IMR-90 (cell line): ENCODE results near the gene SLAMF8. TPM values are rescaled to one million over a fixed set of nuclear protein-coding genes. Genes with fewer than 3 reads are reported as not detected.

Source experiments
- ATAC-seq: fragments of 200-7000 bp; cut with Tn5 transposase; 2 replicates; pipeline ENCODE4 v1.9.1; 2020; ENCODE audit warnings: low read depth, mild to moderate bottlenecking, moderate library complexity
- BruUV-seq: library from RNA; stranded (reverse); fragments of 400-500 nt; replicated peaks from 2 replicates; lab custom pipeline; 2021; lab: Mats Ljungman, UMichigan
- CTCF ChIA-PET: fragments of 300-600 bp; formaldehyde crosslinking; extraction: SDS; loops from one replicate; lab custom pipeline; 2021; ENCODE audit warnings: antibody characterized with exemption; lab: Yijun Ruan, JAX
- POLR2A ChIA-PET: fragments of 300-600 bp; sonication (Branson Sonifier 250); formaldehyde crosslinking; loops from one replicate; lab custom pipeline; 2022; ENCODE audit warnings: antibody characterized with exemption; ENCODE audit not compliant: unreplicated experiment; lab: Charles Lee
- DNase-seq: peaks from one replicate; pipeline ENCODE4 v3.0.0; 2013
- H2AFZ ChIP-seq: replicated peaks from 2 replicates; pipeline ENCODE3; 2013; ENCODE audit warnings: low read length, mild to moderate bottlenecking; ENCODE audit not compliant: poor library complexity
- H2AK5ac ChIP-seq: 2 replicates; pipeline ENCODE4 v1.6.1; 2013; ENCODE audit warnings: low read depth, low read length, inconsistent platforms
- H2AK9ac ChIP-seq: replicated peaks from 2 replicates; pipeline ENCODE3; 2013; ENCODE audit warnings: mild to moderate bottlenecking, low read depth, low read length, moderate library complexity; ENCODE audit not compliant: poor library complexity
- H2BK120ac ChIP-seq: 2 replicates; pipeline ENCODE4 v1.6.1; 2013; ENCODE audit warnings: low read depth, low read length, inconsistent platforms
- H2BK15ac ChIP-seq: 3 replicates; pipeline ENCODE4 v1.6.1; 2013; ENCODE audit warnings: low read depth, low read length, inconsistent platforms
- H2BK20ac ChIP-seq: 2 replicates; pipeline ENCODE4 v1.6.1; 2013; ENCODE audit warnings: low read depth, mild to moderate bottlenecking, inconsistent platforms, low read length, moderate library complexity
- H2BK5ac ChIP-seq: 2 replicates; pipeline ENCODE4 v1.6.1; 2013; ENCODE audit warnings: mild to moderate bottlenecking, low read depth, low read length, inconsistent platforms; ENCODE audit not compliant: poor library complexity, severe bottlenecking
- H3K14ac ChIP-seq: replicated peaks from 2 replicates; pipeline ENCODE4 v1.6.1; 2013; ENCODE audit warnings: low read depth, low read length, inconsistent platforms
- H3K18ac ChIP-seq: 2 replicates; pipeline ENCODE4 v1.6.1; 2013; ENCODE audit warnings: low read depth, low read length, control low read depth
- H3K23ac ChIP-seq: 2 replicates; pipeline ENCODE4 v1.6.1; 2013; ENCODE audit warnings: low read depth, low read length, inconsistent platforms
- H3K27ac ChIP-seq: 2 replicates; pipeline ENCODE4 v1.5.1; 2013; ENCODE audit warnings: mild to moderate bottlenecking, control low read depth, low read length; ENCODE audit not compliant: insufficient read depth
- H3K27me3 ChIP-seq: 2 replicates; pipeline ENCODE4 v1.6.1; 2013; ENCODE audit warnings: low read length; ENCODE audit not compliant: control insufficient read depth, insufficient read depth
- H3K36me3 ChIP-seq: 2 replicates; pipeline ENCODE4 v1.6.1; 2013; ENCODE audit warnings: low read length, mixed read lengths; ENCODE audit not compliant: control insufficient read depth, insufficient read depth
- H3K4ac ChIP-seq: 2 replicates; pipeline ENCODE4 v1.6.1; 2013; ENCODE audit warnings: low read depth, low read length, inconsistent platforms
- H3K4me1 ChIP-seq: 2 replicates; pipeline ENCODE4 v1.6.1; 2013; ENCODE audit warnings: low read length, mixed read lengths; ENCODE audit not compliant: control insufficient read depth, insufficient read depth
- H3K4me2 ChIP-seq: 2 replicates; pipeline ENCODE4 v1.6.1; 2013; ENCODE audit warnings: low read depth, mild to moderate bottlenecking, control low read depth, low read length, moderate library complexity
- H3K4me3 ChIP-seq: 2 replicates; pipeline ENCODE4 v1.5.1; 2013; ENCODE audit warnings: low read depth, mild to moderate bottlenecking, control low read depth, low read length, moderate library complexity; ENCODE audit not compliant: insufficient read depth
- H3K56ac ChIP-seq: 2 replicates; pipeline ENCODE4 v1.6.1; 2013; ENCODE audit warnings: low read length, inconsistent platforms; ENCODE audit not compliant: insufficient read depth; ENCODE audit errors: extremely low read depth
- H3K79me1 ChIP-seq, 2 experiments: 2 replicates each; pipeline ENCODE4 v1.6.1; 2013; ENCODE audit warnings: low read length in 2 of 2, inconsistent platforms in 1 of 2, low read depth in 1 of 2
- H3K9ac ChIP-seq: 2 replicates; pipeline ENCODE4 v1.6.1; 2013; ENCODE audit warnings: low read depth, low read length, control low read depth
- H3K9me1 ChIP-seq: 2 replicates; pipeline ENCODE4 v1.6.1; 2013; ENCODE audit warnings: low read length, inconsistent platforms; ENCODE audit not compliant: insufficient read depth
- H3K9me3 ChIP-seq: 2 replicates; pipeline ENCODE4 v1.6.1; 2013; ENCODE audit warnings: low read length; ENCODE audit not compliant: control insufficient read depth, insufficient read depth
- H4K20me1 ChIP-seq: 2 replicates; pipeline ENCODE4 v1.6.1; 2013; ENCODE audit warnings: low read length, inconsistent platforms; ENCODE audit not compliant: insufficient read depth
- H4K5ac ChIP-seq: 2 replicates; pipeline ENCODE4 v1.6.1; 2013; ENCODE audit warnings: mild to moderate bottlenecking, low read depth, low read length, control low read depth
- H4K8ac ChIP-seq, 2 experiments: 2 replicates each; pipeline ENCODE4 v1.6.1; 2013; ENCODE audit warnings: low read depth in 2 of 2, low read length in 2 of 2, control low read depth in 1 of 2, inconsistent platforms in 1 of 2
- H4K91ac ChIP-seq: 2 replicates; pipeline ENCODE4 v1.6.1; 2013; ENCODE audit warnings: low read depth, low read length, inconsistent platforms; ENCODE audit not compliant: insufficient read depth
- BHLHE40 ChIP-seq: fragments of 150-350 bp; IDR thresholded peaks from 2 replicates; pipeline ENCODE4 v1.6.1; 2016; ENCODE audit warnings: mild to moderate bottlenecking, low read depth, low read length
- CTCF ChIP-seq: conservative IDR thresholded peaks from 2 replicates; pipeline ENCODE4 v1.5.1; 2012; ENCODE audit warnings: mild to moderate bottlenecking, low read depth, low read length, improper control_type of control experiment
- MAFK ChIP-seq: IDR thresholded peaks from 2 replicates; pipeline ENCODE4 v1.6.1; 2012; ENCODE audit warnings: low read depth, low read length, improper control_type of control experiment
- MAZ ChIP-seq: IDR thresholded peaks from 2 replicates; pipeline ENCODE4 v1.6.1; 2012; ENCODE audit warnings: low read depth, mild to moderate bottlenecking, low read length, improper control_type of control experiment, moderate library complexity, borderline replicate concordance
- POLR2A ChIP-seq: IDR thresholded peaks from 2 replicates; pipeline ENCODE4 v1.6.1; 2012; ENCODE audit warnings: mild to moderate bottlenecking, low read depth, low read length
- RCOR1 ChIP-seq: IDR thresholded peaks from 2 replicates; pipeline ENCODE4 v1.6.1; 2012; ENCODE audit warnings: mild to moderate bottlenecking, low read length, improper control_type of control experiment; ENCODE audit not compliant: insufficient replicate concordance
- SMC3 ChIP-seq: fragments of 150-350 bp; IDR thresholded peaks from 2 replicates; pipeline ENCODE4 v1.6.1; 2016; ENCODE audit warnings: low read depth, mild to moderate bottlenecking, antibody characterized with exemption, low read length, moderate library complexity
- WGBS, 2 experiments: methylation state at CpG; one replicate each; pipeline versions ENCODE4 v1.1.5 to v1.1.7; 2013; ENCODE audit warnings: missing lambda C conversion rate in 2 of 2; ENCODE audit not compliant: insufficient read length in 1 of 2; ENCODE audit errors: extremely low coverage in 2 of 2; 5-methylcytosine and 5-hydroxymethylcytosine counted together
- dilution Hi-C: fragments of 300-500 bp; cut with HindIII; formaldehyde crosslinking; loops from one replicate; pipeline ENCODE4 v1.14.3; 2018; ENCODE audit warnings: low sequenced_read_pairs; ENCODE audit not compliant: unreplicated experiment
- in situ Hi-C: fragments of 300-500 bp; cut with MboI; formaldehyde crosslinking; loops from 3 replicates; pipeline ENCODE4 v1.14.3; 2019; ENCODE audit warnings: low sequenced_read_pairs, inconsistent platforms, mixed read lengths
- intact Hi-C: fragments of 100-400 bp; cut with micrococcal nuclease; formaldehyde crosslinking; loops from 2 replicates; pipeline ENCODE4 v1.10.0; 2022
- polyA plus RNA-seq, 3 experiments: library from polyadenylated mRNA; depleted of rRNA; stranded (reverse); fragments of >200 nt; gene quantifications; 2 replicates each; pipeline ENCODE4 v1.2.3, GENCODE V29; 2012; ENCODE audit warnings: low replicate concordance in 1 of 3
- total RNA-seq: library from RNA; depleted of rRNA; stranded (reverse); fragments of >200 nt; gene quantifications from 2 replicates; pipeline ENCODE4 v1.2.3, GENCODE V29; 2012
- TF ChIP-seq, protein P1 (sequence below): fragments of 150-350 bp; IDR thresholded peaks from 2 replicates; pipeline ENCODE4 v1.6.1; 2016; ENCODE audit warnings: low read depth, mild to moderate bottlenecking, low read length, moderate library complexity, borderline replicate concordance

Gene SLAMF8
- total and polyA plus RNA-seq, 2 of the 4 experiments (the other 2 are of a cell fraction), result 0.07 TPM; not detected in 1

DNA sequence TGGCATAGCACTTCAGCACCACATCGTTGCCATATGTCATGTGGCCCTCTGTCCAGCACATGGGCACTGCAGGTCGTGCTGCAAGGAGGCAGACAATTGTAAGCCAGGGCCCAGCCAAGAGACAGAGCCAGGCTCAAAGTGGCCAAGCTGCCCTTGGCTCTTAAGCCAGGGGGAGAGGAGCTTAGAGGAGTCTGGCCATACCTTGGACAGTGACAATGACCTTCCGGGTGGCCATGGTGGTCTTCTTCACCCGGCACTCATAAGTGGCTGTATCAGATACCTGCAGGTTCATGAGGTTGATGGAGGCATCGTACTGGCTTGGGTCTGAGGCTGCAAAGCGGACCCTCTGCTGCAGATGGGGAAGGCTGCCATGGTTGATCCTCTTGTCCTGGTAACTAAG, 31.2 kb downstream of the SLAMF8 start:
- BruUV-seq, result no TSS peak
- in situ Hi-C loops (no loop called here), intact Hi-C loops (no loop called here), dilution Hi-C loops (no loop called here)
- Histone ChIP-seq H3K79me1 (peaks cover 0 to 7% of the 10 kb centered on the region in 2 experiments; a peak in 2 of 4 replicates), H3K18ac (no peak overlapping the region), H2BK5ac (no peak overlapping the region), H4K91ac (no peak overlapping the region), H3K27me3 (peaks cover 2% of the 10 kb centered on the region; the same call in 1 of the 2 replicates), H4K8ac (no peak overlapping the region), H3K23ac (no peak overlapping the region), H4K5ac (no peak overlapping the region), H2BK120ac (no peak overlapping the region), H2AK9ac (no peak overlapping the region), H2BK20ac (no peak overlapping the region), H2AK5ac (no peak overlapping the region), H3K56ac (no peak overlapping the region), H3K14ac (no peak overlapping the region), H3K9me3 (no peaks in the 10 kb centered on the region), H3K9me1 (0 out of 2 replicates have a peak, but pooled peaks cover 7% of the 10 kb centered on the region), H3K4me3 (no peak overlapping the region), H3K4ac (no peak overlapping the region), H3K9ac (no peak overlapping the region), H2BK15ac (no peak overlapping the region), H3K4me1 (peaks cover 1% of the 10 kb centered on the region; the same call in 1 of the 2 replicates), H2AFZ (no peak overlapping the region), H4K20me1 (no peaks in the 10 kb centered on the region), H3K27ac (no peak overlapping the region), H3K36me3 (no peaks in the 10 kb centered on the region), H3K4me2 (no peak overlapping the region)
- no peak for TF ChIP-seq SMC3
- TF ChIP-seq CTCF, result no peak
- no peak for TF ChIP-seq BHLHE40
- TF ChIP-seq MAFK, result no peak
- TF ChIP-seq, protein P1, sequence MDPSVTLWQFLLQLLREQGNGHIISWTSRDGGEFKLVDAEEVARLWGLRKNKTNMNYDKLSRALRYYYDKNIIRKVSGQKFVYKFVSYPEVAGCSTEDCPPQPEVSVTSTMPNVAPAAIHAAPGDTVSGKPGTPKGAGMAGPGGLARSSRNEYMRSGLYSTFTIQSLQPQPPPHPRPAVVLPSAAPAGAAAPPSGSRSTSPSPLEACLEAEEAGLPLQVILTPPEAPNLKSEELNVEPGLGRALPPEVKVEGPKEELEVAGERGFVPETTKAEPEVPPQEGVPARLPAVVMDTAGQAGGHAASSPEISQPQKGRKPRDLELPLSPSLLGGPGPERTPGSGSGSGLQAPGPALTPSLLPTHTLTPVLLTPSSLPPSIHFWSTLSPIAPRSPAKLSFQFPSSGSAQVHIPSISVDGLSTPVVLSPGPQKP, result no peak
- TF ChIP-seq POLR2A, result no peak
- no peak for TF ChIP-seq MAZ
- no peak for TF ChIP-seq RCOR1
- whole genome bisulfite sequencing, 2 experiments, result 100% methylated on average over 2 of the region's 6 CpGs; no CpG with 5 or more reads in 1 of the 2 experiments
- ATAC-seq, result no peak
- ChIA-PET POLR2A (no interaction called here), CTCF (no interaction called here)
- DNase-seq, result no peak
